ENCODE results near the gene WNT10A.

- TF ChIP-seq EP300 (IDR thresholded peaks at IDR 0.05) (no peak), CTCF (IDR thresholded peaks at IDR 0.05) (no peak), POLR2AphosphoS5 (IDR thresholded peaks at IDR 0.05) (no peak), POLR2A (IDR thresholded peaks at IDR 0.05) (no peak)
Observed at GRCh38 chr2:218854860-218855259, 25.8 kb upstream of the WNT10A start.
